Psoas muscle (tissue), 8 donors: Measurements from ENCODE around the gene RPTN. TPM values are rescaled to one million over a fixed set of nuclear protein-coding genes. Genes with fewer than 3 reads are reported as not detected.

ENCODE experiments used
- ATAC-seq, 4 donors: fragments of 200-7000 bp; cut with Tn5 transposase; one replicate each; pipeline ENCODE4 v1.9.1; 2020; ENCODE audit warnings: moderate library complexity in 3 of 4, mild to moderate bottlenecking in 2 of 4
- DNase-seq, 2 donors: peaks; one replicate each; pipeline ENCODE4 v3.0.0-alpha.2; 2020
- H3K27ac ChIP-seq: fragments of 200-600 bp; one replicate; pipeline ENCODE4 v1.8.0; 2022
- H3K27me3 ChIP-seq, 3 donors: fragments of 200-600 bp in 1 of 3; one replicate each; pipeline versions ENCODE4 v1.6.1 to v1.8.0; 2013 to 2022; ENCODE audit warnings: low read length in 2 of 3, mild to moderate bottlenecking in 2 of 3, moderate library complexity in 1 of 3; ENCODE audit not compliant: insufficient read depth in 3 of 3
- H3K36me3 ChIP-seq, 2 donors: fragments of 200-600 bp in 1 of 2; one replicate each; pipeline versions ENCODE4 v1.6.1 to v1.8.0; 2013 to 2022; ENCODE audit warnings: low read depth in 1 of 2, mild to moderate bottlenecking in 1 of 2, moderate library complexity in 1 of 2; ENCODE audit not compliant: insufficient read depth in 1 of 2
- H3K4me1 ChIP-seq: fragments of 200-600 bp; one replicate; pipeline ENCODE4 v1.8.0; 2022
- H3K4me3 ChIP-seq: fragments of 200-600 bp; one replicate; pipeline ENCODE4 v1.8.0; 2022; ENCODE audit warnings: mild to moderate bottlenecking
- H3K9me3 ChIP-seq: fragments of 200-600 bp; one replicate; pipeline ENCODE4 v1.8.0; 2022
- CTCF ChIP-seq: fragments of 200-600 bp; IDR thresholded peaks from one replicate; pipeline ENCODE4 v1.8.0; 2022; ENCODE audit warnings: antibody characterized with exemption
- WGBS, 3 donors: extraction: QIAGEN DNeasy Blood & Tissue Kit; methylation state at CpG; one replicate each; pipeline versions ENCODE4 v1.1.6 to v1.1.7; 2013; 5-methylcytosine and 5-hydroxymethylcytosine counted together
- intact Hi-C, 2 donors: fragments of 100-400 bp; cut with DNase I; formaldehyde crosslinking; loops; one replicate each; pipeline versions ENCODE4 v1.11.0 to v1.14.2; 2022
- polyA plus RNA-seq, 3 donors: library from polyadenylated mRNA; stranded (reverse); fragments of 200-250 nt; gene quantifications; one replicate each; pipeline ENCODE4 v1.2.3, GENCODE V29; 2013
- total RNA-seq, 4 donors: library from RNA; stranded (reverse); fragmentation: NEBNext Ultra II Directional in 2 of 4; extraction: Animal tissue kit (Norgen Biotek cat#: 25700) in 2 of 4; gene quantifications; one replicate each; pipeline versions ENCODE4 v1.2.1 to v1.2.4, GENCODE V29; 2021 to 2023
- donor health status: healthy with polysubstance abuse.
- donor health status: DM: no; HTN: no; CAD: no; lungs with moderate emphysema.
- donor health status: Bipolar disorder and iron deficiency.
- donor health status: healthy.
- donor health status: DM: yes; HTN: yes; CAD: no.
- donor health status: DM: no; HTN: no; CAD: no.
- donor health status: DM: no; HTN: no; CAD: no.
- donor health status: DM: yes; HTN: yes; CAD: no.

RPTN gene
- total and polyA plus RNA-seq, 7 donors: not detected

GRCh38 chr1:152130186-152130585, 28.8 kb downstream of the RPTN start:
- H3K4me1 ChIP-seq: no peaks in the 10 kb centered on the region
- peaks cover 0 to 28% (median 7%) of the 10 kb centered on the region in 3 donors for H3K27me3 ChIP-seq
- no peaks in the 10 kb centered on the region for H3K9me3 ChIP-seq
- no peak overlapping the region for H3K27ac ChIP-seq
- intact Hi-C loops: no loop called here
- H3K4me3 ChIP-seq: no peak overlapping the region
- DNase-seq (no peak), ATAC-seq (no peak)
- H3K36me3 ChIP-seq: no peaks in the 10 kb centered on the region
- TF ChIP-seq CTCF: no peak

- Histone ChIP-seq H3K4me1 (no peaks in the 10 kb centered on the region), H3K9me3 (no peaks in the 10 kb centered on the region), H3K36me3 (no peaks in the 10 kb centered on the region), H3K4me3 (no peak overlapping the region), H3K27ac (no peak overlapping the region), H3K27me3 (peaks cover 0 to 28% (median 7%) of the 10 kb centered on the region in 3 donors)
- no peak for DNase-seq
- no peak for TF ChIP-seq CTCF
- ATAC-seq: no peak
- intact Hi-C loops: no loop called here
Measured at GRCh38 chr1:152127673-152128072, 31.4 kb downstream of the RPTN start.

- Histone ChIP-seq H3K27ac (no peak overlapping the region), H3K9me3 (no peaks in the 10 kb centered on the region), H3K4me1 (no peaks in the 10 kb centered on the region), H3K4me3 (no peak overlapping the region), H3K27me3 (peaks cover 0 to 28% (median 8%) of the 10 kb centered on the region in 3 donors), H3K36me3 (no peaks in the 10 kb centered on the region)
- intact Hi-C loops: no loop called here
- WGBS, 3 donors: 65 to 68% (median 66%) methylated on average over 6 of the region's 6 CpGs
- no peak for DNase-seq
- ATAC-seq: no peak
- TF ChIP-seq CTCF: no peak
Measured at GRCh38 chr1:152125834-152126443, 33.1 kb downstream of the RPTN start.

GRCh38 chr1:152118915-152119314, 40.1 kb downstream of the RPTN start:
- TF ChIP-seq CTCF: no peak
- Histone ChIP-seq H3K36me3 (no peaks in the 10 kb centered on the region), H3K27ac (no peak overlapping the region), H3K9me3 (no peaks in the 10 kb centered on the region), H3K27me3 (peaks cover 2 to 35% (median 21%) of the 10 kb centered on the region in 3 donors), H3K4me3 (no peak overlapping the region), H3K4me1 (no peaks in the 10 kb centered on the region)
- no peak for ATAC-seq
- intact Hi-C loops: no loop called here
- DNase-seq: no peak
- 87 to 97% (median 93%) methylated on average over 1 of the region's 1 CpG for WGBS, 3 donors

- DNase-seq: no peak
- H3K4me1 ChIP-seq: no peaks in the 10 kb centered on the region
- 52 to 60% (median 58%) methylated on average over 4 of the region's 4 CpGs for WGBS, 3 donors
- no peak for ATAC-seq
- H3K27me3 ChIP-seq: peaks cover 21 to 70% (median 23%) of the 10 kb centered on the region in 3 donors
- no peak for TF ChIP-seq CTCF
- no peak within 1 kb of the TSS for H3K27ac ChIP-seq
- no peaks in the 10 kb centered on the region for H3K9me3 ChIP-seq
- intact Hi-C loops: no loop called here
- H3K4me3 ChIP-seq: no peak within 1 kb of the TSS
- no peaks in the 10 kb centered on the region for H3K36me3 ChIP-seq
Measured at GRCh38 chr1:152115344-152115743, 43.7 kb downstream of the RPTN start, which contains the start of gene TCHH. Gene TCHH, minus strand, starts transcription at chr1:152115444. Its CDS starts 1,364 bp downstream, at chr1:152114080.
